MCF 10A (cell line): ENCODE data around the gene MKRN2. TPM values are rescaled to one million over a fixed set of nuclear protein-coding genes. Genes with fewer than 3 reads are reported as not detected.

ENCODE experiments used
- BruUV-seq: library from RNA; stranded (reverse); fragments of 400-500 nt; replicated peaks from 2 replicates; lab custom pipeline; 2021; lab: Mats Ljungman, UMichigan
- CTCF ChIA-PET: fragments of 300-600 bp; sonication (Branson Sonifier 250); formaldehyde crosslinking; extraction: SDS; loops from one replicate; lab custom pipeline; 2021; ENCODE audit warnings: antibody characterized with exemption, inconsistent platforms; lab: Yijun Ruan, JAX
- POLR2A ChIA-PET: fragments of 300-600, 350-650 bp; sonication (Branson Sonifier 250); formaldehyde crosslinking; extraction: SDS; loops from one replicate; lab custom pipeline; 2020; ENCODE audit warnings: antibody characterized with exemption, inconsistent platforms; lab: Yijun Ruan, JAX
- DNase-seq: peaks from one replicate; pipeline ENCODE4 v3.0.0-alpha.2; 2018; ENCODE audit not compliant: unreplicated experiment
- H3K27ac Mint-ChIP-seq: one replicate; pipeline ENCODE4 v1.8.0; 2022; ENCODE audit warnings: mild to moderate bottlenecking, low read depth, mixed read lengths; ENCODE audit not compliant: unreplicated experiment
- H3K27me3 Mint-ChIP-seq: one replicate; pipeline ENCODE4 v1.8.0; 2022; ENCODE audit warnings: mixed read lengths; ENCODE audit not compliant: insufficient read depth, unreplicated experiment
- H3K36me3 Mint-ChIP-seq: one replicate; pipeline ENCODE4 v1.8.0; 2022; ENCODE audit warnings: mild to moderate bottlenecking, moderate library complexity, mixed read lengths; ENCODE audit not compliant: insufficient read depth, unreplicated experiment
- H3K4me1 Mint-ChIP-seq: one replicate; pipeline ENCODE4 v1.8.0; 2022; ENCODE audit warnings: mixed read lengths; ENCODE audit not compliant: insufficient read depth, unreplicated experiment
- H3K4me3 Mint-ChIP-seq: one replicate; pipeline ENCODE4 v1.8.0; 2022; ENCODE audit warnings: mild to moderate bottlenecking, moderate library complexity, mixed read lengths; ENCODE audit not compliant: unreplicated experiment
- H3K9me3 Mint-ChIP-seq: one replicate; pipeline ENCODE4 v1.8.0; 2022; ENCODE audit warnings: mixed read lengths; ENCODE audit not compliant: unreplicated experiment
- intact Hi-C: fragments of 100-400 bp; cut with micrococcal nuclease; formaldehyde crosslinking; loops from 2 replicates; pipeline ENCODE4 v1.14.1; 2022
- total RNA-seq: library from RNA; stranded (reverse); gene quantifications from 2 replicates; pipeline ENCODE4 v1.2.3, GENCODE V29; 2022
- TF ChIP-seq, protein P1 (sequence below): fragments of 200-600 bp; IDR thresholded peaks from one replicate; pipeline ENCODE4 v1.8.0; 2022; ENCODE audit warnings: antibody characterized with exemption, mild to moderate bottlenecking; ENCODE audit not compliant: unreplicated experiment

MKRN2 gene
- total RNA-seq, 1 experiment from 2014 or later: 25.6 TPM

GRCh38 chr3:12553921-12554391 is 2.9 kb upstream of the MKRN2 start:
- H3K27ac Mint-ChIP-seq: peak overlapping the region; percentile 54
- POLR2A ChIA-PET: interaction anchor here (0.6 to 6.7 kb wide), 9 partner anchors 9 to 338 kb away, joined by 3 to 77 read pairs (median 3); partner anchors contain the start of genes MKRN2OS and TSEN2
- H3K4me1 Mint-ChIP-seq: peaks cover 15% of the 10 kb centered on the region
- no peaks in the 10 kb centered on the region for H3K9me3 Mint-ChIP-seq
- CTCF ChIA-PET: interaction anchor here (0.5 to 1.2 kb wide), 4 partner anchors 9 to 282 kb away, joined by 3 to 7 read pairs (median 3); partner anchors contain the start of gene MKRN2OS
- no peak for DNase-seq
- no peaks in the 10 kb centered on the region for H3K27me3 Mint-ChIP-seq
- intact Hi-C loops: no loop called here
- H3K4me3 Mint-ChIP-seq: peak overlapping the region; percentile 67
- TF ChIP-seq, protein P1, sequence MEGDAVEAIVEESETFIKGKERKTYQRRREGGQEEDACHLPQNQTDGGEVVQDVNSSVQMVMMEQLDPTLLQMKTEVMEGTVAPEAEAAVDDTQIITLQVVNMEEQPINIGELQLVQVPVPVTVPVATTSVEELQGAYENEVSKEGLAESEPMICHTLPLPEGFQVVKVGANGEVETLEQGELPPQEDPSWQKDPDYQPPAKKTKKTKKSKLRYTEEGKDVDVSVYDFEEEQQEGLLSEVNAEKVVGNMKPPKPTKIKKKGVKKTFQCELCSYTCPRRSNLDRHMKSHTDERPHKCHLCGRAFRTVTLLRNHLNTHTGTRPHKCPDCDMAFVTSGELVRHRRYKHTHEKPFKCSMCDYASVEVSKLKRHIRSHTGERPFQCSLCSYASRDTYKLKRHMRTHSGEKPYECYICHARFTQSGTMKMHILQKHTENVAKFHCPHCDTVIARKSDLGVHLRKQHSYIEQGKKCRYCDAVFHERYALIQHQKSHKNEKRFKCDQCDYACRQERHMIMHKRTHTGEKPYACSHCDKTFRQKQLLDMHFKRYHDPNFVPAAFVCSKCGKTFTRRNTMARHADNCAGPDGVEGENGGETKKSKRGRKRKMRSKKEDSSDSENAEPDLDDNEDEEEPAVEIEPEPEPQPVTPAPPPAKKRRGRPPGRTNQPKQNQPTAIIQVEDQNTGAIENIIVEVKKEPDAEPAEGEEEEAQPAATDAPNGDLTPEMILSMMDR: no peak
- H3K36me3 Mint-ChIP-seq: no peaks in the 10 kb centered on the region
- no TSS peak for BruUV-seq

GRCh38 chr3:12556314-12556689 is 585 bp upstream of the MKRN2 start:
- Mint-ChIP-seq H3K4me1 (peaks cover 35% of the 10 kb centered on the region), H3K27ac (peak overlapping the region; percentile 65), H3K27me3 (no peaks in the 10 kb centered on the region), H3K9me3 (no peaks in the 10 kb centered on the region), H3K36me3 (no peaks in the 10 kb centered on the region), H3K4me3 (peak overlapping the region; percentile 73)
- intact Hi-C loops: loop anchor here (1.0 to 5.0 kb wide), 4 partner anchors 49 to 421 kb away; partner anchors contain the start of genes RAF1 and TSEN2
- TSS peak; percentile 73 for BruUV-seq
- DNase-seq: no peak
- ChIA-PET CTCF (interaction anchor here (0.6 to 2.3 kb wide), 4 partner anchors 10 to 1330 kb away, joined by 3 to 11 read pairs (median 4); partner anchors contain the start of genes MKRN2OS and TSEN2), POLR2A (interaction anchor here (0.6 to 6.7 kb wide), 10 partner anchors 11 to 951 kb away, joined by 3 to 77 read pairs (median 10); partner anchors contain the start of genes MKRN2OS, RAF1, RPL32 and TMEM40)
- TF ChIP-seq, protein P1: no peak

DNA sequence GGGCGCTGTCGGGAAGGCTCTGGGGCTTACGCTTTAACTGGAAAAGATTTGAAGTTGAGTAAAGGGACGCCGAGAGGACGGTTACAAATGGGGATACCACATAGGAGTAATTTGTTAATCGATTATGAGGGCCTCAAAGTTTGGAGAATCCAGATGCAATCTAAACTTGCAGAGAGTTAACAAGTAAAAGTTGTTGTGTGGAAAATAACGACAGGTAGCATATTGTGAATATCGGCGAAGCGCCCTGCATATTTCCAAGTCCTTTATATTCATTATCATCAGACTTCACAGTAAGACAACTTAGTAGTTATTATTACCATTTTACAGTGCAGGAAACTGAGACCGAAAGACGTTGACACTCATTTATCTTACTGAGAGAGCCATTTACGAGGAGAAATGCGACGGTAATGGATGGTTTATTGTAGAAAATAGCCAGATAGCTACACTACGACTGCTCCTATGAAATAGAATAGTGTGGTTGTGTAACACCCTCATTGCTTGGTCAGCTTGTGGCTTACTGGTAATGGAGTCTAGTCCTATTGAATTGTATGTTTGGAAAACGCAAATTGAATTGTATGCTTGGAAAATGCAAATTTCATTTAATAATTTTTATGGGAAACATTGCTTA is 700 bp downstream of the MKRN2 start:
- ChIA-PET POLR2A (interaction anchor here (0.6 to 6.7 kb wide), 21 partner anchors 10 to 840 kb away, joined by 3 to 77 read pairs (median 4); partner anchors contain the start of genes MKRN2OS, RAF1, RPL32 and TMEM40), CTCF (interaction anchor here (0.8 to 1.7 kb wide), 2 partner anchors 11 to 284 kb away, joined by 3 to 6 read pairs; partner anchors contain the start of gene RPL32)
- Mint-ChIP-seq H3K27ac (peak overlapping the region; percentile 65), H3K4me3 (peak overlapping the region; percentile 73), H3K4me1 (peaks cover 37% of the 10 kb centered on the region), H3K9me3 (no peaks in the 10 kb centered on the region), H3K36me3 (no peaks in the 10 kb centered on the region), H3K27me3 (no peaks in the 10 kb centered on the region)
- TF ChIP-seq, protein P1: no peak
- BruUV-seq: TSS peak; percentile 40
- intact Hi-C loops: loop anchor here (2.0 to 5.0 kb wide), 3 partner anchors 50 to 105 kb away; partner anchors contain the start of genes RAF1 and TSEN2
- peak; percentile 58 for DNase-seq

DNA sequence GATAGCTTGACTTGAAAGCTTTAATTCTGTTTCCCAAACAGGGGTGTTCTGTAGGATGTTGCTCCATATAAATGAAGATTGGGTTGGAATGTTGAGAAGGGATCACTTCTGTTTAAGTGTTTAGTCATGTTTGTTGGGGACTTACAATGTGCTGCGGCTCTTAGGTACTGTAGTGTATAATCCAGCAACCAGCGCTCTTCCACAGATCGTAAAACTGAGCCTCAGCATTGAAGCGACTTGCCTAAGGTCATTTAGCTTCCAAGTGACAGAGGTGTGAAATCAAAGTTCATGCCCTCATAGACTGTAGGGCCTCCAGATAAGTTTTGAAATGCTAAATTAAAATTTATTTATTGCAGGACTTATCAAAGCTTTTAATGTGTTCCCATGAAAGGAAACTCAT is 1.8 kb downstream of the MKRN2 start:
- intact Hi-C loops: loop anchor here (5.0 kb wide), 2 partner anchors 51 to 104 kb away; partner anchors contain the start of gene RAF1
- TF ChIP-seq, protein P1: no peak
- DNase-seq: no peak
- ChIA-PET POLR2A (interaction anchor here (1.0 to 6.7 kb wide), 9 partner anchors 14 to 283 kb away, joined by 3 to 77 read pairs (median 16); partner anchors contain the start of genes MKRN2OS, RAF1, RPL32 and TSEN2), CTCF (interaction anchor here (0.6 to 1.7 kb wide), 9 partner anchors 12 to 903 kb away, joined by 3 to 6 read pairs (median 3); partner anchors contain the start of genes MKRN2OS and RPL32)
- no peaks in the 10 kb centered on the region for H3K27me3 Mint-ChIP-seq
- no TSS peak for BruUV-seq
- H3K9me3 Mint-ChIP-seq: no peaks in the 10 kb centered on the region
- peak overlapping the region; percentile 65 for H3K27ac Mint-ChIP-seq
- H3K36me3 Mint-ChIP-seq: no peaks in the 10 kb centered on the region
- peak overlapping the region; percentile 73 for H3K4me3 Mint-ChIP-seq
- H3K4me1 Mint-ChIP-seq: peaks cover 37% of the 10 kb centered on the region
